ENCODE data around the gene DHX30. TPM values are rescaled to one million over a fixed set of nuclear protein-coding genes. Genes with fewer than 3 reads are reported as not detected.

Gene DHX30
- total and polyA plus RNA-seq, 2 of the 8 experiments (the other 6 are each of a cell fraction or from before 2014, with no cell fraction given): 82.4 to 97.9 TPM

DNA sequence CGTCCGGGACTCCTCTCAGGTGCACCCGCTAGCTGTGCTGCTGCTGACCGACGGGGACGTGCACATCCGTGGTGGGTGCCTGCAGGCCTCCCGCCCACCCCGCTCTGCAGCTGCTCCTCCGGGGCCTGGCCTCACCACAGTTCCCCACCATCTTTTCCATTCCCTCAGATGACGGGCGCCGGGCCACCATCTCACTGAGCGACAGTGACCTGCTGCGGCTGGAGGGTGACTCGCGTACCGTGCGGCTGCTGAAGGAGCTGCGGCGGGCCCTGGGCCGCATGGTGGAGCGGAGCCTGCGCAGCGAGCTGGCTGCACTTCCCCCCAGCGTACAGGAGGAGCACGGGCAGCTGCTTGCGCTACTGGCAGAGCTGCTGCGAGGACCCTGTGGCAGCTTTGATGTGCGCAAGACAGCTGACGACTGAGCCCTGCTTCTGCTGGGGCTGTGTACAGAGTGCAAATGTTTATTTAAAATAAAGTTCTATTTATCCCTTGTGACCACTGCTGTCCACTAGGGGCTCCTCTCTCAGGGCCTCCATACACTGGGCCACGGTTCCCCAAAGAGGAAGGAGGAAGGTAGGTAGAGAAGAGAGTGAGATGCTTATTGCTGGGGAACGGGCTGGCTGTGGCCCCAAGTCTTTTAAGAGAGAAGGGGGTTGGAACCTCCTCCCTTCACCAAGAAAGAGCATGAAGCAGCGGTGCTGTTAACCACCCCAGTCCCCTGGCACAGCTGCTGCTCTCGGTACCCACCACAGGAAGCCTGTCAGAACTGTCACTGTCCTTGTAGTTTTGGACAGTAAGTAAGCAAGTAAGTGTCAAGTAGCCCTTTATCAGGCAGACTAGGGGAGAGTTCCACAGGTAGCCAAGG is 47.0 kb downstream of the DHX30 start:
- FAIRE-seq (no peak), DNase-seq (ENCODE audit: low read depth in 1 of 2, low spot score in 2 of 2) (peak in 1 of 2 experiments; percentile 52)
- Histone ChIP-seq H3K79me2 (ENCODE audit: control insufficient read depth in 1 of 2, insufficient read depth in 2 of 2, low read length in 2 of 2) (no peaks in the 10 kb centered on the region), H2BK12ac (ENCODE audit: low read depth, low read length) (no peak overlapping the region), H3K4ac (replicated peaks; ENCODE audit: insufficient read length, low read depth, low read length) (no peak overlapping the region), H2AFZ (ENCODE audit: low read length) (no peak overlapping the region), H4K5ac (ENCODE audit: insufficient read length, low read depth, low read length) (no peak overlapping the region), H3K36me3 (ENCODE audit: control insufficient read depth in 2 of 4, insufficient read depth in 4 of 4, low read length in 3 of 4) (peaks cover 40 to 74% (median 65%) of the 10 kb centered on the region in 4 experiments), H3K9ac (replicated peaks in 1 of 4; ENCODE audit: extremely low read depth in 1 of 4, low read depth in 3 of 4, low read length in 3 of 4) (no peak overlapping the region), H3K4me2 (ENCODE audit: insufficient read depth in 1 of 2, low read depth in 2 of 2, low read length in 2 of 2) (no peak overlapping the region), H3K79me1 (ENCODE audit: low read depth, low read length) (peaks cover 5% of the 10 kb centered on the region), H3K14ac (ENCODE audit: insufficient read length) (no peak overlapping the region), H2BK120ac (replicated peaks; ENCODE audit: low read depth, low read length) (no peak overlapping the region), H2BK15ac (ENCODE audit: low read length) (no peak overlapping the region), H4K8ac (ENCODE audit: extremely low read depth, insufficient read depth, low read length) (no peak overlapping the region; the same call in 1 of the 2 replicates), H2BK20ac (ENCODE audit: low read length) (no peak overlapping the region), H3K4me3 (ENCODE audit: extremely low read depth in 1 of 4, insufficient read depth in 2 of 4, low read depth in 3 of 4, low read length in 4 of 4) (no peak overlapping the region), H3K4me1 (replicated peaks in 1 of 4; ENCODE audit: control insufficient read depth in 3 of 4, insufficient read depth in 4 of 4, low read length in 3 of 4) (no peaks in the 10 kb centered on the region), H4K91ac (replicated peaks; ENCODE audit: insufficient read length, low read length) (no peak overlapping the region), H2BK5ac (ENCODE audit: low read depth, low read length) (no peak overlapping the region; the same call in 1 of the 2 replicates), H3K56ac (replicated peaks; ENCODE audit: insufficient read length, low read depth, low read length) (no peak overlapping the region), H3K18ac (ENCODE audit: extremely low read depth, low read length) (no peak overlapping the region), H2AK5ac (ENCODE audit: low read depth, low read length) (no peak overlapping the region), H3K23me2 (ENCODE audit: low read depth, low read length) (no peaks in the 10 kb centered on the region), H4K20me1 (replicated peaks in 1 of 2; ENCODE audit: control insufficient read depth in 1 of 2, insufficient read depth in 2 of 2, low read length in 2 of 2) (peaks cover 18 to 36% of the 10 kb centered on the region in 2 experiments), H3K23ac (ENCODE audit: insufficient read length) (no peak overlapping the region), H3K27ac (ENCODE audit: low read depth, low read length) (no peak overlapping the region), H3K27me3 (replicated peaks in 1 of 4; ENCODE audit: control insufficient read depth in 3 of 4, extremely low read depth in 1 of 4, insufficient read depth in 3 of 4, low read length in 3 of 4) (no peaks in the 10 kb centered on the region), H3K9me3 (ENCODE audit: insufficient read depth in 2 of 2, low read depth in 1 of 2, low read length in 1 of 2) (no peaks in the 10 kb centered on the region)
- WGBS, 2 experiments (ENCODE audit: extremely low coverage in 1 of 2, insufficient coverage in 1 of 2, insufficient read length in 1 of 2, insufficient replicate concordance in 2 of 2, low coverage in 1 of 2, low lambda C conversion rate in 2 of 2, missing lambda C conversion rate in 1 of 2): 97% methylated on average over 33 of the region's 35 CpGs; no CpG with 5 or more reads in 1 of the 2 experiments
- ChIA-PET POLR2A (ENCODE audit: partially characterized antibody) (interaction anchor here (0.8 to 4.1 kb wide), 15 partner anchors 8 to 338 kb away, joined by 3 to 31 read pairs (median 4); partner anchors contain the start of gene CDC25A), CTCF (ENCODE audit: partially characterized antibody) (interaction anchor here (0.6 to 4.2 kb wide), 23 partner anchors 11 to 427 kb away, joined by 3 to 59 read pairs (median 5); no protein-coding TSS in a partner anchor)
- TF ChIP-seq RBBP5 (IDR thresholded peaks at IDR 0.05; ENCODE audit: borderline replicate concordance, low read depth, low read length) (no peak), TEAD4 (IDR thresholded peaks at IDR 0.05; ENCODE audit: low read depth, low read length) (no peak), POLR2AphosphoS5 (IDR thresholded peaks at IDR 0.05; ENCODE audit: low read depth, low read length) (peak; percentile 80; the same call in 1 of the 2 replicates), RAD21 (IDR thresholded peaks at IDR 0.05 in 1 of 2, conservative IDR thresholded peaks at IDR 0.05 in 1 of 2; ENCODE audit: low read depth in 2 of 2, low read length in 2 of 2) (peak; percentile 39 to 46; a peak in 3 of 4 replicates), TCF12 (IDR thresholded peaks at IDR 0.05; ENCODE audit: low read depth, low read length) (no peak), CHD2 (IDR thresholded peaks at IDR 0.05; ENCODE audit: low read length) (no peak), SP1 (IDR thresholded peaks at IDR 0.05; ENCODE audit: low read depth, low read length) (no peak), SUZ12 (IDR thresholded peaks at IDR 0.05; ENCODE audit: low read length) (no peak), ASH2L (IDR thresholded peaks at IDR 0.05; ENCODE audit: low read length) (no peak)
- TF ChIP-seq, protein P1, sequence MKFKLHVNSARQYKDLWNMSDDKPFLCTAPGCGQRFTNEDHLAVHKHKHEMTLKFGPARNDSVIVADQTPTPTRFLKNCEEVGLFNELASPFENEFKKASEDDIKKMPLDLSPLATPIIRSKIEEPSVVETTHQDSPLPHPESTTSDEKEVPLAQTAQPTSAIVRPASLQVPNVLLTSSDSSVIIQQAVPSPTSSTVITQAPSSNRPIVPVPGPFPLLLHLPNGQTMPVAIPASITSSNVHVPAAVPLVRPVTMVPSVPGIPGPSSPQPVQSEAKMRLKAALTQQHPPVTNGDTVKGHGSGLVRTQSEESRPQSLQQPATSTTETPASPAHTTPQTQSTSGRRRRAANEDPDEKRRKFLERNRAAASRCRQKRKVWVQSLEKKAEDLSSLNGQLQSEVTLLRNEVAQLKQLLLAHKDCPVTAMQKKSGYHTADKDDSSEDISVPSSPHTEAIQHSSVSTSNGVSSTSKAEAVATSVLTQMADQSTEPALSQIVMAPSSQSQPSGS (IDR thresholded peaks at IDR 0.05; ENCODE audit: low read length): peak; percentile 61; the same call in 1 of the 2 replicates
